ENCODE data around the gene TAGAP. TPM values are rescaled to one million over a fixed set of nuclear protein-coding genes. Genes with fewer than 3 reads are reported as not detected.

The TAGAP gene
- total and polyA plus RNA-seq, 8 donors = 0.93 to 4.1 (median 2.0) TPM; not detected in 1

DNA sequence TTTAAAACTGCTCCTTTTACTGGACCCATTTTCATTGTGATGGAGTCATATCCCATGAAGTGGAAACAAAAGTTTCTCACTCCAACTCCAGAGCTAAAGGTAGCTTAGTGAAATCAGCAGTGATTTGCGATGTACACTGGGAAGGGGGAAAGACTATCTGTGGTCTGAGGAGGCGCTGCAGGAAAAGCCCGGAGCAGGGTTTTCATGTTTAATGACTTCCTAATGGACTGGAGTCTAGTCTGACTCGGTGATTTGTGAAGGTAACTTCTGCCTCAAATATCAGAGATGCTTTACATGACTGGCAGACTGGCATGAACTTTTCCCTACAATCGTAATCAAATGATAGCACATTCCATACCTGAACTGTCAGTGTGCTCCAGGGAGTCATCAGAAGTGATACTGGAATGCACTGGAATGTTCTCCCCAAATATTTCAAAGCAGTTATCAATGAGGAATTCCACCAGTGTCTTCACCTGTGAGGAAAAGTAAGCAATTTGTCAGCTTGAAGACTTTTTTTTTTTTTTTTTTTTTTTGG is 7.0 kb downstream of the TAGAP start:
- WGBS, 5 donors = 57 to 69% (median 64%) methylated on average over 5 of the region's 5 CpGs
- Histone ChIP-seq H3K27me3 (no peaks in the 10 kb centered on the region), H3K4me3 (no peak overlapping the region), H3K27ac (no peak overlapping the region), H3K36me3 (peaks cover 0 to 38% (median 17%) of the 10 kb centered on the region in 4 donors), H3K9me3 (no peaks in the 10 kb centered on the region), H3K4me1 (peaks cover 0 to 32% (median 8%) of the 10 kb centered on the region in 4 donors)
- intact Hi-C loops (cut with DNase I; ENCODE audit: low total_unique reads) = no loop called here
- TF ChIP-seq EP300 (IDR thresholded peaks at IDR 0.05) (no peak), POLR2A (IDR thresholded peaks at IDR 0.05) (no peak), POLR2AphosphoS5 (IDR thresholded peaks at IDR 0.05) (no peak)
- TF ChIP-seq, protein P1, sequence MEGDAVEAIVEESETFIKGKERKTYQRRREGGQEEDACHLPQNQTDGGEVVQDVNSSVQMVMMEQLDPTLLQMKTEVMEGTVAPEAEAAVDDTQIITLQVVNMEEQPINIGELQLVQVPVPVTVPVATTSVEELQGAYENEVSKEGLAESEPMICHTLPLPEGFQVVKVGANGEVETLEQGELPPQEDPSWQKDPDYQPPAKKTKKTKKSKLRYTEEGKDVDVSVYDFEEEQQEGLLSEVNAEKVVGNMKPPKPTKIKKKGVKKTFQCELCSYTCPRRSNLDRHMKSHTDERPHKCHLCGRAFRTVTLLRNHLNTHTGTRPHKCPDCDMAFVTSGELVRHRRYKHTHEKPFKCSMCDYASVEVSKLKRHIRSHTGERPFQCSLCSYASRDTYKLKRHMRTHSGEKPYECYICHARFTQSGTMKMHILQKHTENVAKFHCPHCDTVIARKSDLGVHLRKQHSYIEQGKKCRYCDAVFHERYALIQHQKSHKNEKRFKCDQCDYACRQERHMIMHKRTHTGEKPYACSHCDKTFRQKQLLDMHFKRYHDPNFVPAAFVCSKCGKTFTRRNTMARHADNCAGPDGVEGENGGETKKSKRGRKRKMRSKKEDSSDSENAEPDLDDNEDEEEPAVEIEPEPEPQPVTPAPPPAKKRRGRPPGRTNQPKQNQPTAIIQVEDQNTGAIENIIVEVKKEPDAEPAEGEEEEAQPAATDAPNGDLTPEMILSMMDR (IDR thresholded peaks at IDR 0.05) = no peak
- DNase-seq = no peak

DNA sequence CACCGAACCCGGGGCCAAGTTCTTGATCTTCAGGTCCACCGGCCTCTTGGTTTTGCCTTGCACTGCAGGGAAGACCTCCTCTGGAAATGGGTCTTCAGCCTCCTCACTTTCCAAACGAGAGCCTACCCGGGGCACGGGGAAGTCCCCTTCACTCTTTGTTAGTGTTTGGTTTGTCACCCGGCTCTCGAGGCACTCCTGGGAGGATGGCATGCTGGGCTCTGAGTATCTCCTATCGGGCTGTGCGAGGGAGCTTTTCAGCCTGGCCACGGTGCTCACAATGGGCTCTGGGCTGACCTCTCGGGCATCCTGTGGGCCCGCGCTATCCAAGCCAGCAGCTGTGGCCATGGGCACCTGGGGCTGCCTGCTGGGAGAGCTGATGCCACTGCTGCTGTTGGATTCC is 8.1 kb downstream of the TAGAP start:
- Histone ChIP-seq H3K4me3 (no peak overlapping the region), H3K4me1 (peaks cover 0 to 22% (median 0%) of the 10 kb centered on the region in 4 donors), H3K27me3 (no peaks in the 10 kb centered on the region), H3K9me3 (no peaks in the 10 kb centered on the region), H3K27ac (no peak overlapping the region), H3K36me3 (peaks cover 0 to 38% (median 17%) of the 10 kb centered on the region in 4 donors)
- DNase-seq = no peak
- 83 to 88% (median 86%) methylated on average over 12 to 14 of the region's 14 CpGs for WGBS, 5 donors
- intact Hi-C loops (cut with DNase I; ENCODE audit: low total_unique reads) = no loop called here
- TF ChIP-seq POLR2AphosphoS5 (IDR thresholded peaks at IDR 0.05) = no peak
- TF ChIP-seq POLR2A (IDR thresholded peaks at IDR 0.05) = no peak
- TF ChIP-seq EP300 (IDR thresholded peaks at IDR 0.05) = no peak

DNA sequence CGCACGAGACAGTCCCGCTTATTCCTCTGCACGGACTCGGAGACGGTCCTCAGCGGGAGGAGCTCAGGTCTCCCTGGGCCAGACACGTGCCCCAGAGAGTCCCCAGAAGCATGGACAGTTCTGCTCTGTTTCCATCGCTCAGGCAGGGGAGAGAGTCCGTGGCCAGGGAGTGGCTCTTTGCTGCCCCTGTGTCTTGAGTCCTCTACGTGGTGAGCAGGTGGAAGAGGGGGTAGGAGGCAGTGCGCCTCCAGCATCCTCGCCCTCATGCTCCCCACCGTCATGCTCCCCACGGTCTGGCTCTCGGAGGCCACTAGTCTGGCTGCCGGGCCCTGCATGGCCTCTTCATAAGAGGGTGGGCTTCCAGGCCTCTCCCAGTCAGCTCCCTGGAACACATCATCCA is 8.9 kb downstream of the TAGAP start:
- 86 to 92% (median 91%) methylated on average over 14 to 17 of the region's 17 CpGs for WGBS, 5 donors
- Histone ChIP-seq H3K4me3 (no peak overlapping the region), H3K36me3 (peaks cover 0 to 33% (median 14%) of the 10 kb centered on the region in 4 donors), H3K9me3 (no peaks in the 10 kb centered on the region), H3K4me1 (peaks cover 0 to 14% (median 0%) of the 10 kb centered on the region in 4 donors), H3K27ac (no peak overlapping the region), H3K27me3 (no peaks in the 10 kb centered on the region)
- TF ChIP-seq POLR2AphosphoS5 (IDR thresholded peaks at IDR 0.05) (no peak), EP300 (IDR thresholded peaks at IDR 0.05) (no peak), POLR2A (IDR thresholded peaks at IDR 0.05) (no peak)
- TF ChIP-seq, protein P1 (IDR thresholded peaks at IDR 0.05) = no peak
- intact Hi-C loops (cut with DNase I; ENCODE audit: low total_unique reads) = no loop called here
- no peak for DNase-seq

DNA sequence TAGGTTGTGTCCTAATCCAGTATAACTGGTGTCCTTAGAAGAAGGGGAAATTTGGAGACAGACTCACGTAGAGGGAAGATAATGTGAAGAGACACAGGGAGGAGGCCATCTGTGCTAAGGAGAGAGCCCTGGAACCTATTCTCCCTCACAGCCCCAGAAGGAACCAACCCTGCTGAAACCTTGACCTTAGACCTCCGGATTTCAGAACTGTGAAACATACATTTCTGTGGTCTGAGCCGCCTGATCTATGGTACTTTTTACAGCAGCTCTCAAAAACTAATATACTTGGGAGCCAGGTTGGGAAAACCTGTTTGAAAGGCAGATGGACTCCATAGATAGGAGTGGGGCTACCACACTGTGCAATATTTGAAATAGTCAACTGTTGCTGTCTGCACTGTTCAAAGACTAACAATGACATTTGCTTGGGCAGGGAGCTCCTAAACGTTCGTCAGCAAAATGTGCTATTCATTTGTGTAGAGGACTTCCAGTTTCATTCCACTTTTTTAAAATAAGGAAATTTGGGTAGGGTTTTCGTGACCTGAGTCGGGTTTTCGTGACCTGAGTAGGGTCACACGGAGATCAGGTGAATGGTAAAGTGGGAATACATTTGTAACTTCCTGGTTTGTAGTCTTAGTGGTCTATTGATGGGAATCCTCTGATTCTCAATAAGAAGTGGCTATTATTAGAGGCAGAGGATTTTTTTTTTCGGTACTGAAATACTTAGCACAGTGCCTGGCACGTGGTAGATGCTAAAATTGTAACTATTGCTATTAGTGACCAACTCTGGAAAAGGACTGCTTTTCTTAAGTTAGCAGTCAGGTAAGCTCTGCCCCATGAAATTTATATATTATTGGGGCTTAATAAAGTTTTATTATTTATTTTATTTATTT is 11.4 kb downstream of the TAGAP start:
- H3K4me1 ChIP-seq = peaks cover 0 to under 1% (median 0%) of the 10 kb centered on the region in 4 donors
- H3K9me3 ChIP-seq = no peaks in the 10 kb centered on the region
- DNase-seq = no peak
- TF ChIP-seq POLR2A (IDR thresholded peaks at IDR 0.05) (no peak), POLR2AphosphoS5 (IDR thresholded peaks at IDR 0.05) (no peak), EP300 (IDR thresholded peaks at IDR 0.05) (no peak)
- TF ChIP-seq, protein P1 (IDR thresholded peaks at IDR 0.05) = no peak
- no peaks in the 10 kb centered on the region for H3K27me3 ChIP-seq
- peaks cover 0 to 28% (median 13%) of the 10 kb centered on the region in 4 donors for H3K36me3 ChIP-seq
- peak overlapping the region in 1 of 5 donors; percentile 47 for H3K27ac ChIP-seq
- intact Hi-C loops (cut with DNase I; ENCODE audit: low total_unique reads) = no loop called here
- WGBS, 5 donors = 81 to 85% (median 84%) methylated on average over 11 of the region's 11 CpGs
- no peak overlapping the region for H3K4me3 ChIP-seq

Measured in stomach (tissue), 9 donors.